ENCODE data around the gene GPI.
"Not testable (repeated sequence)": the region's sequence is repeated elsewhere in the genome, so short reads cannot be mapped to it uniquely, and the experiment has no call there.

The GPI gene

GRCh38 chr19:34400844-34401243, 35.8 kb downstream of the GPI start:
- H4K8ac ChIP-seq (ENCODE audit: low read length); H2BK12ac ChIP-seq (ENCODE audit: low read length in 2 of 2); H2BK120ac ChIP-seq (ENCODE audit: low read depth, low read length); H3K4me3 ChIP-seq (ENCODE audit: insufficient read depth in 1 of 2, low read depth in 1 of 2, low read length in 2 of 2); H2BK15ac ChIP-seq (ENCODE audit: low read depth, poor library complexity, severe bottlenecking); H2BK5ac ChIP-seq (ENCODE audit: low read depth, low read length, poor library complexity, severe bottlenecking); H2AK5ac ChIP-seq (ENCODE audit: low read length, severe bottlenecking); H4K91ac ChIP-seq (ENCODE audit: low read length); H3K79me1 ChIP-seq (replicated peaks; ENCODE audit: low read length, poor library complexity, severe bottlenecking); H3K18ac ChIP-seq (ENCODE audit: low read depth in 1 of 2, low read length in 2 of 2); H3K27me3 ChIP-seq (ENCODE audit: control insufficient read depth in 1 of 2, insufficient read depth in 1 of 2, low read length in 2 of 2); H3K4ac ChIP-seq (ENCODE audit: low read depth in 1 of 2, low read length in 2 of 2); H3K4me2 ChIP-seq (ENCODE audit: low read length, poor library complexity, severe bottlenecking); H3K27ac ChIP-seq (ENCODE audit: low read length, poor library complexity, severe bottlenecking); H3K23ac ChIP-seq (ENCODE audit: low read length in 2 of 2); H3K14ac ChIP-seq (ENCODE audit: low read length in 2 of 2); H3K4me1 ChIP-seq (ENCODE audit: control insufficient read depth, insufficient read depth, low read depth, low read length); H2AFZ ChIP-seq (ENCODE audit: low read depth, low read length); H3K9me3 ChIP-seq (ENCODE audit: control insufficient read depth, low read length); DNase-seq; H3K9ac ChIP-seq (ENCODE audit: low read length): not testable (repeated sequence)
- peaks cover 41 to 42% of the 10 kb centered on the region in 2 experiments for H3K36me3 ChIP-seq (ENCODE audit: control insufficient read depth in 1 of 2, insufficient read depth in 2 of 2, low read depth in 1 of 2, low read length in 2 of 2)
- WGBS, result 94% methylated on average over 5 of the region's 8 CpGs

- H3K9ac ChIP-seq (ENCODE audit: low read length), result no peak overlapping the region
- no peak overlapping the region for H2BK12ac ChIP-seq (ENCODE audit: low read length in 2 of 2)
- peaks cover 8% of the 10 kb centered on the region for H3K79me1 ChIP-seq (replicated peaks; ENCODE audit: low read length, poor library complexity, severe bottlenecking)
- no peak overlapping the region for H2AK5ac ChIP-seq (ENCODE audit: low read length, severe bottlenecking)
- no peak overlapping the region for H2BK15ac ChIP-seq (ENCODE audit: low read depth, poor library complexity, severe bottlenecking)
- H3K14ac ChIP-seq (ENCODE audit: low read length in 2 of 2), result no peak overlapping the region
- no peaks in the 10 kb centered on the region for H3K9me3 ChIP-seq (ENCODE audit: control insufficient read depth, low read length)
- DNase-seq, result no peak
- no peak overlapping the region for H3K27ac ChIP-seq (ENCODE audit: low read length, poor library complexity, severe bottlenecking)
- H2AFZ ChIP-seq (ENCODE audit: low read depth, low read length), result no peak overlapping the region
- H3K4me3 ChIP-seq (ENCODE audit: insufficient read depth in 1 of 2, low read depth in 1 of 2, low read length in 2 of 2), result no peak overlapping the region
- H3K18ac ChIP-seq (ENCODE audit: low read depth in 1 of 2, low read length in 2 of 2), result no peak overlapping the region
- H2BK5ac ChIP-seq (ENCODE audit: low read depth, low read length, poor library complexity, severe bottlenecking), result no peak overlapping the region
- H3K4me1 ChIP-seq (ENCODE audit: control insufficient read depth, insufficient read depth, low read depth, low read length), result peaks cover 4% of the 10 kb centered on the region
- no peak overlapping the region for H4K8ac ChIP-seq (ENCODE audit: low read length)
- no peak overlapping the region for H2BK120ac ChIP-seq (ENCODE audit: low read depth, low read length)
- H3K4me2 ChIP-seq (ENCODE audit: low read length, poor library complexity, severe bottlenecking), result no peak overlapping the region
- H4K91ac ChIP-seq (ENCODE audit: low read length), result no peak overlapping the region
- no peak overlapping the region for H3K23ac ChIP-seq (ENCODE audit: low read length in 2 of 2)
- H3K27me3 ChIP-seq (ENCODE audit: control insufficient read depth in 1 of 2, insufficient read depth in 1 of 2, low read length in 2 of 2), result no peaks in the 10 kb centered on the region
- peaks cover 29 to 30% of the 10 kb centered on the region in 2 experiments for H3K36me3 ChIP-seq (ENCODE audit: control insufficient read depth in 1 of 2, insufficient read depth in 2 of 2, low read depth in 1 of 2, low read length in 2 of 2)
- WGBS, result 97% methylated on average over 3 of the region's 8 CpGs
- no peak overlapping the region for H3K4ac ChIP-seq (ENCODE audit: low read depth in 1 of 2, low read length in 2 of 2)
These were observed 37.1 kb downstream of the GPI start for GRCh38 chr19:34402074-34402600.

GRCh38 chr19:34403784-34404108, 38.8 kb downstream of the GPI start:
- no peak overlapping the region for H3K14ac ChIP-seq (ENCODE audit: low read length in 2 of 2)
- H3K4me3 ChIP-seq (ENCODE audit: insufficient read depth in 1 of 2, low read depth in 1 of 2, low read length in 2 of 2), result peak overlapping the region; percentile 97 to 99
- no peak overlapping the region for H3K23ac ChIP-seq (ENCODE audit: low read length in 2 of 2)
- H3K79me1 ChIP-seq (replicated peaks; ENCODE audit: low read length, poor library complexity, severe bottlenecking), result peaks cover 8% of the 10 kb centered on the region
- no peak overlapping the region for H2AK5ac ChIP-seq (ENCODE audit: low read length, severe bottlenecking)
- no peak overlapping the region for H2BK5ac ChIP-seq (ENCODE audit: low read depth, low read length, poor library complexity, severe bottlenecking)
- H2AFZ ChIP-seq (ENCODE audit: low read depth, low read length), result peak overlapping the region; percentile 100
- no peak overlapping the region for H3K27ac ChIP-seq (ENCODE audit: low read length, poor library complexity, severe bottlenecking)
- no peak overlapping the region for H4K8ac ChIP-seq (ENCODE audit: low read length)
- peak overlapping the region; percentile 92 for H3K9ac ChIP-seq (ENCODE audit: low read length)
- no peak for DNase-seq
- no peak overlapping the region for H2BK120ac ChIP-seq (ENCODE audit: low read depth, low read length)
- no peak overlapping the region for H3K4ac ChIP-seq (ENCODE audit: low read depth in 1 of 2, low read length in 2 of 2)
- H3K27me3 ChIP-seq (ENCODE audit: control insufficient read depth in 1 of 2, insufficient read depth in 1 of 2, low read length in 2 of 2), result no peaks in the 10 kb centered on the region
- H3K9me3 ChIP-seq (ENCODE audit: control insufficient read depth, low read length), result no peaks in the 10 kb centered on the region
- H2BK15ac ChIP-seq (ENCODE audit: low read depth, poor library complexity, severe bottlenecking), result no peak overlapping the region
- peaks cover 16 to 22% of the 10 kb centered on the region in 2 experiments for H3K36me3 ChIP-seq (ENCODE audit: control insufficient read depth in 1 of 2, insufficient read depth in 2 of 2, low read depth in 1 of 2, low read length in 2 of 2)
- no peak overlapping the region for H3K18ac ChIP-seq (ENCODE audit: low read depth in 1 of 2, low read length in 2 of 2)
- no peak overlapping the region for H4K91ac ChIP-seq (ENCODE audit: low read length)
- peaks cover 4% of the 10 kb centered on the region for H3K4me1 ChIP-seq (ENCODE audit: control insufficient read depth, insufficient read depth, low read depth, low read length)
- H3K4me2 ChIP-seq (ENCODE audit: low read length, poor library complexity, severe bottlenecking), result peak overlapping the region; percentile 97
- WGBS, result 58% methylated on average over 5 of the region's 6 CpGs
- H2BK12ac ChIP-seq (ENCODE audit: low read length in 2 of 2), result no peak overlapping the region

GRCh38 chr19:34404109-34404909, 39.3 kb downstream of the GPI start, which contains the start of gene PDCD2L:
TSS of gene PDCD2L (plus strand) at chr19:34404399. CDS start at chr19:34404431, 32 bp downstream.
- H3K27me3 ChIP-seq (ENCODE audit: control insufficient read depth in 1 of 2, insufficient read depth in 1 of 2, low read length in 2 of 2), result no peaks in the 10 kb centered on the region
- H2BK15ac ChIP-seq (ENCODE audit: low read depth, poor library complexity, severe bottlenecking), result no peak within 1 kb of the TSS
- H3K36me3 ChIP-seq (ENCODE audit: control insufficient read depth in 1 of 2, insufficient read depth in 2 of 2, low read depth in 1 of 2, low read length in 2 of 2), result peaks cover 15 to 22% of the 10 kb centered on the region in 2 experiments
- peak within 1 kb of the TSS; percentile 49 for H2BK5ac ChIP-seq (ENCODE audit: low read depth, low read length, poor library complexity, severe bottlenecking)
- peak within 1 kb of the TSS in 1 of 2 experiments; percentile 18 for H2BK12ac ChIP-seq (ENCODE audit: low read length in 2 of 2)
- H4K91ac ChIP-seq (ENCODE audit: low read length), result peak within 1 kb of the TSS; percentile 52
- H3K4me2 ChIP-seq (ENCODE audit: low read length, poor library complexity, severe bottlenecking), result peak within 1 kb of the TSS; percentile 97
- peak; percentile 87 for DNase-seq
- H3K9ac ChIP-seq (ENCODE audit: low read length), result peak within 1 kb of the TSS; percentile 92
- H3K4ac ChIP-seq (ENCODE audit: low read depth in 1 of 2, low read length in 2 of 2), result peak within 1 kb of the TSS; percentile 83 to 97
- peak within 1 kb of the TSS; percentile 64 to 92 for H3K18ac ChIP-seq (ENCODE audit: low read depth in 1 of 2, low read length in 2 of 2)
- H3K14ac ChIP-seq (ENCODE audit: low read length in 2 of 2), result peak within 1 kb of the TSS in 1 of 2 experiments; percentile 98
- peak within 1 kb of the TSS; percentile 100 for H2AFZ ChIP-seq (ENCODE audit: low read depth, low read length)
- WGBS, result under 1% methylated on average over 67 of the region's 69 CpGs
- no peaks in the 10 kb centered on the region for H3K9me3 ChIP-seq (ENCODE audit: control insufficient read depth, low read length)
- no peak within 1 kb of the TSS for H3K27ac ChIP-seq (ENCODE audit: low read length, poor library complexity, severe bottlenecking)
- H2BK120ac ChIP-seq (ENCODE audit: low read depth, low read length), result no peak within 1 kb of the TSS
- H2AK5ac ChIP-seq (ENCODE audit: low read length, severe bottlenecking), result no peak within 1 kb of the TSS
- peaks cover 4% of the 10 kb centered on the region for H3K4me1 ChIP-seq (ENCODE audit: control insufficient read depth, insufficient read depth, low read depth, low read length)
- H3K23ac ChIP-seq (ENCODE audit: low read length in 2 of 2), result peak within 1 kb of the TSS; percentile 96 to 98
- H3K4me3 ChIP-seq (ENCODE audit: insufficient read depth in 1 of 2, low read depth in 1 of 2, low read length in 2 of 2), result peak within 1 kb of the TSS; percentile 97 to 99
- H3K79me1 ChIP-seq (replicated peaks; ENCODE audit: low read length, poor library complexity, severe bottlenecking), result peaks cover 12% of the 10 kb centered on the region
- peak within 1 kb of the TSS; percentile 78 for H4K8ac ChIP-seq (ENCODE audit: low read length)

Measured in mesenchymal stem cell (in vitro differentiated cells and primary cell).